Keratinocyte (primary cell): ENCODE data around the gene CCDC12.

ENCODE experiments used
- CTCF ChIP-seq, 3 experiments: IDR thresholded peaks in 1 of 3; conservative IDR thresholded peaks in 1 of 3; optimal IDR thresholded peaks in 1 of 3; 2 replicates in 2 of 3; 3 replicates in 1 of 3; pipeline versions ENCODE3 to v1.5.1; 2011; ENCODE audit warnings: low read length in 3 of 3, mild to moderate bottlenecking in 3 of 3, moderate library complexity in 2 of 3, control low read depth in 1 of 3, inconsistent platforms in 1 of 3; ENCODE audit not compliant: insufficient read depth in 2 of 3; ENCODE audit errors: extremely low read depth in 1 of 3
- EZH2 ChIP-seq: IDR thresholded peaks from one replicate; pipeline ENCODE4 v1.6.1; 2012; ENCODE audit warnings: inconsistent platforms, mild to moderate bottlenecking, low read length, moderate library complexity

DNA sequence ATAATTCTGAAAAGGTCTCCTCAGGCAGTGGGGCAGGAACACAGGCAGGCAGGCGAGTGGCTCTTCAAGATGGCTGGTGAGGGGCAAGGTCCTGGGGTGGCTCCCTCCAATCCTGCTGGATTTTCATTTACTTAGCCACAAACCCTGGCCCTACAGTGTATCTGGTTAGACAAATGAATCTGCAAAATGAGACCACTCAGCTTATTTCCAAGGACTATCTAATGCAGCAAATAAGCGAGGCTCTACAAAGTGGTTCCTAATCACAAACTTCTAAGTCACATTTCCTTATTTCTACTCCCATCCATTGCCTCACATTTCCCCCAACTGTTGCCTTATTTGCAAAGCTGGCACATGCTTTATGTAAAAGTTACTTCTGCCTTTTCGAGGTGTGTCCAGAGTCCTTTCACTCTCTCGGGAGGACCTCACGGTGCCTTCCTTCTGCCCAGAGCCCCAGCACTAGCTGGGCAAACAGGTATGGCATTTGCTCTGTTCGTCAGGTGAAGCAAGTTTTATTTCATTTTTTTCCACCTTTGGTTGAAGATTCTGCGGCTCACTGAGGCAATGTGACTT lies 40.5 kb downstream of the CCDC12 start:
- no peak for TF ChIP-seq CTCF (optimal IDR thresholded peaks at IDR 0.05 in 1 of 3, IDR thresholded peaks at IDR 0.05 in 1 of 3, conservative IDR thresholded peaks at IDR 0.05 in 1 of 3; ENCODE audit: extremely low read depth in 1 of 3, insufficient read depth in 2 of 3, low read length in 3 of 3)
- TF ChIP-seq EZH2 = no peak
